WERI-Rb-1 (cell line): ENCODE data around the gene DNPH1.

Experiments used
- DNase-seq: peaks from one replicate; pipeline ENCODE4 v3.0.0-alpha.2; 2020
- H3K27ac ChIP-seq: fragments of 250-450 bp; sonication (Bioruptor Pico); 2 replicates; pipeline ENCODE4 v1.5.1; 2020; ENCODE audit warnings: mild to moderate bottlenecking, moderate library complexity
- H3K27me3 ChIP-seq: fragments of 250-450 bp; sonication (Bioruptor Pico); 2 replicates; pipeline ENCODE4 v1.5.1; 2021; ENCODE audit warnings: mild to moderate bottlenecking, low read depth, moderate library complexity; ENCODE audit not compliant: insufficient read depth, severe bottlenecking
- H3K36me3 ChIP-seq: fragments of 250-450 bp; sonication (Bioruptor Pico); 2 replicates; pipeline ENCODE4 v1.5.1; 2020; ENCODE audit warnings: mild to moderate bottlenecking, moderate library complexity
- H3K4me3 ChIP-seq: 2 replicates; pipeline ENCODE4 v1.5.1; 2011; ENCODE audit warnings: low read depth, mild to moderate bottlenecking, control low read depth, low read length
- H3K9me3 ChIP-seq: fragments of 250-450 bp; sonication (Bioruptor Pico); 2 replicates; pipeline ENCODE4 v1.5.1; 2021; ENCODE audit warnings: mild to moderate bottlenecking, moderate library complexity; ENCODE audit not compliant: severe bottlenecking
- TF ChIP-seq, protein P1 (sequence below): IDR thresholded peaks from 2 replicates; pipeline ENCODE4 v1.5.1; 2011; ENCODE audit warnings: low read depth, mild to moderate bottlenecking, control low read depth, inconsistent platforms, low read length

DNPH1 gene

GRCh38 chr6:43271103-43271815 is 42.0 kb upstream of the DNPH1 start:
- Histone ChIP-seq H3K27me3 (no peaks in the 10 kb centered on the region), H3K9me3 (no peaks in the 10 kb centered on the region), H3K27ac (no peak overlapping the region), H3K36me3 (no peaks in the 10 kb centered on the region), H3K4me3 (no peak overlapping the region)
- no peak for DNase-seq
- TF ChIP-seq, protein P1, sequence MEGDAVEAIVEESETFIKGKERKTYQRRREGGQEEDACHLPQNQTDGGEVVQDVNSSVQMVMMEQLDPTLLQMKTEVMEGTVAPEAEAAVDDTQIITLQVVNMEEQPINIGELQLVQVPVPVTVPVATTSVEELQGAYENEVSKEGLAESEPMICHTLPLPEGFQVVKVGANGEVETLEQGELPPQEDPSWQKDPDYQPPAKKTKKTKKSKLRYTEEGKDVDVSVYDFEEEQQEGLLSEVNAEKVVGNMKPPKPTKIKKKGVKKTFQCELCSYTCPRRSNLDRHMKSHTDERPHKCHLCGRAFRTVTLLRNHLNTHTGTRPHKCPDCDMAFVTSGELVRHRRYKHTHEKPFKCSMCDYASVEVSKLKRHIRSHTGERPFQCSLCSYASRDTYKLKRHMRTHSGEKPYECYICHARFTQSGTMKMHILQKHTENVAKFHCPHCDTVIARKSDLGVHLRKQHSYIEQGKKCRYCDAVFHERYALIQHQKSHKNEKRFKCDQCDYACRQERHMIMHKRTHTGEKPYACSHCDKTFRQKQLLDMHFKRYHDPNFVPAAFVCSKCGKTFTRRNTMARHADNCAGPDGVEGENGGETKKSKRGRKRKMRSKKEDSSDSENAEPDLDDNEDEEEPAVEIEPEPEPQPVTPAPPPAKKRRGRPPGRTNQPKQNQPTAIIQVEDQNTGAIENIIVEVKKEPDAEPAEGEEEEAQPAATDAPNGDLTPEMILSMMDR: no peak

DNA sequence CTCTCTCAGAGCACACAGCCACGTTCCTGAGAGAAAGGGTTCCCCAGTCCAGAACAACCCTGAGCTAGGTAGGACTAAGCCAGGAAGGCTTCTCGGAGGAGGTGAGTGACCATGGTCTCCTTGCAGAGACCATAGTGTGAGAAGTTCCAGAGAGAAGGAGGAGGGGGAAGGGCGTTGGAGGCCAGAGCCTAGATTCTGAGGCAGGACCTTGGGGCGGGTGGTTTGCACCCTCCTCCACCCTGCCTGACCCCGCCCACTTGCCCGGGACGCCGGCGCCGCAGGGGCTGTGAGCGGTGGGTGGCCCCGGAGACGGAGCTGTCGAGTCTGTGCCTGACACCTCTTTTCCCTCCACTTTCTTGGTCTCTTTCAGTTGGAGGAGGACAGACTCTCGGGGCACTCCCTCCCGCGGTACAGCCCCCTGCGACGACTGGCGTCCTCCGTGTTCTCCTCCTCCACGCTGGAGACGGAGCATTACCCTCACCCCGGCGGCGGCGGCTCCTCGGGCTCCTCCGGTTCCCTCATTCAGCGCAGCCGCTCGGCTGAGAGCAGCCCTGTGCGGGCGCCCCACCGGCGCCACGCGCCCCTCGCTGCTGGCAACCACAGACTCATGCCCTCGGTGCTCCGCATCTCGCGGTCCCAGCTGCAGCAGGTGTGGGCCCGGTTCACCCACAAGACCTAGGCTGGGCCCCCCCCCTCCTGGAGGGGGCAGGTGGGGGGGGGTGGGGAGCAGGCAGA is 40.2 kb upstream of the DNPH1 start:
- H3K36me3 ChIP-seq: no peaks in the 10 kb centered on the region
- H3K9me3 ChIP-seq: no peaks in the 10 kb centered on the region
- H3K27ac ChIP-seq: no peak overlapping the region
- TF ChIP-seq, protein P1: no peak
- H3K27me3 ChIP-seq: no peaks in the 10 kb centered on the region
- DNase-seq: no peak
- H3K4me3 ChIP-seq: no peak overlapping the region

DNA sequence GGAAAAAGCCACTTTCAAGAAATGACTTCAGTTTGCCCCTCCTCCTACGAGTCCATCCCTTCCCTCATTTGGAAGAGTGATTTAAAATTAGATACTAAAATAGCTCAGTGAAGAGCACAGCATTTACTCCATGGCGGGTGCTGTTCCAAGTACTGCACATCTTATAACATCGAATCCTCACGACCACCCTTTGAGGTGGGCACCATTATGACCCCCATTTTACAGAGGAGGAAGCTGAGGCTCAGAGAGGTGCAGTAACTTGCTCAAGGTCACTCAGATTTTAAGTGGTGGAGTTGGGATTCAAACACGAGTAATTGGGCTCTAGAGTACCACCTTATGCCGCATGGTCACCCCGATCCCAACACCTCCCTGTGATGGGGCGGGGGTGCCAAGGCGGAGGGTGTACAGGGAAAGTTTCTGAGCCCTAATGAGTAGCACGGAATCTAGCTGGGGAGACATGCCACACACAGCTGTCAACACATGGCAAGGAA is 39.5 kb upstream of the DNPH1 start:
- peak overlapping the region; percentile 13; the same call in 1 of the 2 replicates for H3K27ac ChIP-seq
- TF ChIP-seq, protein P1: no peak
- H3K9me3 ChIP-seq: no peaks in the 10 kb centered on the region
- no peak overlapping the region for H3K4me3 ChIP-seq
- H3K27me3 ChIP-seq: no peaks in the 10 kb centered on the region
- no peak for DNase-seq
- no peaks in the 10 kb centered on the region for H3K36me3 ChIP-seq

DNA sequence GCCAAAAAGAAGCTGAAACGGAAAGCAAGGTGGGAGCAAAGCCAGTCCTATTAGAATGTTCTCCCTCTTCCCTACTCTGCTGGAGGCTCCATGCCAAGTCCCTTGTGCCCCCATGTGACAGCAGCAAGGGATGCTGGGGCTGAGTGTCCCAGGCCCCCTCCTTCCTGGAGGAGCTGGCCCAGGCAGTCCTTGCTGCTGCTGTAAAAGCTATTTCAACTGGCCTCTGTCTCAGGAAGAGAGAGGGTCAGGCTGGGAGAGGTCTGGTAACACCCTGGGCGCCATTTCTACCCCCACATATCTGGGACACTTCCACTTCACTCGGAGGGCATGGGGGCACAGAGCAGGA is 39.0 kb upstream of the DNPH1 start:
- TF ChIP-seq, protein P1: no peak
- no peak for DNase-seq

GRCh38 chr6:43267619-43268354 is 38.5 kb upstream of the DNPH1 start:
- DNase-seq: no peak

More for the DNA sequence above, 39.0 kb upstream of the DNPH1 start:
- H3K27ac ChIP-seq: peak overlapping the region; percentile 13; the same call in 1 of the 2 replicates
- no peaks in the 10 kb centered on the region for H3K36me3 ChIP-seq
- no peaks in the 10 kb centered on the region for H3K9me3 ChIP-seq
- H3K4me3 ChIP-seq: no peak overlapping the region
- no peaks in the 10 kb centered on the region for H3K27me3 ChIP-seq

More at GRCh38 chr6:43267619-43268354, 38.5 kb upstream of the DNPH1 start:
- Histone ChIP-seq H3K9me3 (no peaks in the 10 kb centered on the region), H3K36me3 (no peaks in the 10 kb centered on the region), H3K27me3 (no peaks in the 10 kb centered on the region), H3K27ac (peak overlapping the region; percentile 63), H3K4me3 (no peak overlapping the region)
- TF ChIP-seq, protein P1: no peak
